HepG2 (cell line): ENCODE data around the gene DAO. TPM values are rescaled to one million over a fixed set of nuclear protein-coding genes. Genes with fewer than 3 reads are reported as not detected.

Source experiments
- ATAC-seq: fragments of 200-7000 bp; cut with Tn5 transposase; 3 replicates; pipeline ENCODE4 v1.9.1; 2020; ENCODE audit warnings: mild to moderate bottlenecking, moderate library complexity
- BruUV-seq: library from RNA; stranded (reverse); fragments of 400-500 nt; replicated peaks from 2 replicates; lab custom pipeline; 2021; lab: Mats Ljungman, UMichigan
- CTCF ChIA-PET: fragments of 300-600 bp; formaldehyde crosslinking; extraction: SDS; loops from one replicate; lab custom pipeline; 2021; ENCODE audit warnings: low total read pairs, inconsistent platforms, low intra/inter-chr PET ratio; lab: Yijun Ruan, JAX
- POLR2A ChIA-PET: fragments of 350-600 bp; sonication (Branson Sonifier 250); formaldehyde crosslinking; loops from one replicate; lab custom pipeline; 2020; ENCODE audit warnings: antibody characterized with exemption, inconsistent platforms; lab: Yijun Ruan, JAX
- DNase-seq: peaks from one replicate; pipeline ENCODE4 v3.0.0-alpha.2; 2015; ENCODE audit warnings: low spot score
- FAIRE-seq: peaks from 3 replicates; lab custom pipeline; 2011; peaks lifted over from hg19 to GRCh38; lab: Jason Lieb, UNC
- H2AFZ ChIP-seq: one replicate; pipeline ENCODE4 v1.6.1; 2011; ENCODE audit warnings: low read length, inconsistent platforms
- H3K27ac ChIP-seq: fragments of 300-600 bp; 3 replicates; pipeline ENCODE4 v1.8.0; 2011; ENCODE audit warnings: mixed run types, mild to moderate bottlenecking, mixed read lengths, low read length, inconsistent platforms; ENCODE audit not compliant: insufficient read depth; ENCODE audit errors: extremely low read length
- H3K27me3 ChIP-seq, 2 experiments: fragments of 200-600 bp in 1 of 2; 2 replicates in 1 of 2; 3 replicates in 1 of 2; pipeline versions ENCODE4 v1.6.0 to v1.8.0; 2011; ENCODE audit warnings: low read length in 2 of 2, mild to moderate bottlenecking in 2 of 2, moderate library complexity in 2 of 2, inconsistent platforms in 1 of 2; ENCODE audit not compliant: insufficient read depth in 2 of 2, control insufficient read depth in 1 of 2
- H3K36me3 ChIP-seq, 2 experiments: fragments of 200-600 bp in 1 of 2; replicated peaks in 1 of 2; 2 replicates in 1 of 2; 3 replicates in 1 of 2; pipeline versions ENCODE4 v1.5.1 to v1.8.0; 2011; ENCODE audit warnings: low read length in 2 of 2, inconsistent platforms in 1 of 2; ENCODE audit not compliant: insufficient read depth in 2 of 2, control insufficient read depth in 1 of 2
- H3K4me1 ChIP-seq: 2 replicates; pipeline ENCODE4 v1.5.1; 2012; ENCODE audit warnings: low read length, inconsistent platforms; ENCODE audit not compliant: insufficient read depth
- H3K4me2 ChIP-seq: 2 replicates; pipeline ENCODE4 v1.6.0; 2011; ENCODE audit warnings: low read depth, low read length, inconsistent platforms
- H3K4me3 ChIP-seq, 3 experiments: fragments of 200-600 bp in 1 of 3; sonication (generic), shearing (Covaris generic) in 1 of 3; replicated peaks in 1 of 3; 2 replicates each; pipeline ENCODE4 v1.5.1; 2011 to 2016; ENCODE audit warnings: low read length in 3 of 3, inconsistent platforms in 2 of 3, low read depth in 2 of 3, mild to moderate bottlenecking in 2 of 3, control low read depth in 1 of 3, mixed read lengths in 1 of 3; ENCODE audit not compliant: insufficient read depth in 1 of 3
- H3K79me2 ChIP-seq: one replicate; pipeline ENCODE4 v1.6.1; 2011; ENCODE audit warnings: low read length, inconsistent platforms; ENCODE audit not compliant: insufficient read depth
- H3K9ac ChIP-seq: 2 replicates; pipeline ENCODE4 v1.6.0; 2011; ENCODE audit warnings: mild to moderate bottlenecking, low read depth, low read length, inconsistent platforms; ENCODE audit not compliant: insufficient read depth
- H3K9me3 ChIP-seq: 2 replicates; pipeline ENCODE4 v1.5.1; 2012; ENCODE audit warnings: mild to moderate bottlenecking, low read length
- H4K20me1 ChIP-seq: 2 replicates; pipeline ENCODE4 v1.6.0; 2011; ENCODE audit warnings: inconsistent platforms, mild to moderate bottlenecking, low read length, moderate library complexity; ENCODE audit not compliant: insufficient read depth
- ATF7 ChIP-seq, 2 experiments: fragments of 450-650 bp in 1 of 2; sonication (generic) in 1 of 2; formaldehyde crosslinking in 1 of 2; IDR thresholded peaks; 2 replicates each; pipeline versions ENCODE4 v1.4.0 to v1.6.1; 2016 to 2020; ENCODE audit warnings: antibody characterized with exemption in 1 of 2, mild to moderate bottlenecking in 1 of 2, missing genetic modification reagents in 1 of 2
- BRCA1 ChIP-seq: sonication (generic); formaldehyde crosslinking; IDR thresholded peaks from 2 replicates; pipeline ENCODE4 v1.4.0; 2020; ENCODE audit warnings: missing genetic modification reagents
- DNMT1 ChIP-seq: sonication (generic); formaldehyde crosslinking; IDR thresholded peaks from 2 replicates; pipeline ENCODE4 v1.5.1; 2020; ENCODE audit warnings: mild to moderate bottlenecking, missing genetic modification reagents
- HES4 ChIP-seq: sonication (generic); formaldehyde crosslinking; IDR thresholded peaks from 2 replicates; pipeline ENCODE4 v1.9.0; 2021; ENCODE audit warnings: mild to moderate bottlenecking, missing genetic modification reagents, borderline replicate concordance
- KDM4B ChIP-seq: sonication (generic); formaldehyde crosslinking; IDR thresholded peaks from 2 replicates; pipeline ENCODE4 v1.4.0; 2020; ENCODE audit warnings: missing genetic modification reagents
- POLR2AphosphoS5 ChIP-seq: IDR thresholded peaks from 2 replicates; pipeline ENCODE4 v1.6.1; 2012; ENCODE audit warnings: low read depth, low read length
- RORA ChIP-seq: sonication (generic); formaldehyde crosslinking; IDR thresholded peaks from 2 replicates; pipeline ENCODE4 v1.5.0; 2020; ENCODE audit warnings: mild to moderate bottlenecking, missing genetic modification reagents, moderate library complexity
- TAF15 ChIP-seq: fragments of 200-400 bp; formaldehyde crosslinking; IDR thresholded peaks from one replicate; pipeline ENCODE4 v1.6.1; 2018; ENCODE audit warnings: mild to moderate bottlenecking, low read depth, low read length; ENCODE audit not compliant: poor library complexity, severe bottlenecking
- TARDBP ChIP-seq: sonication (generic); formaldehyde crosslinking; IDR thresholded peaks from 2 replicates; pipeline ENCODE4 v1.8.0; 2022; ENCODE audit warnings: mild to moderate bottlenecking, missing genetic modification reagents
- ZNF570 ChIP-seq: sonication (generic); formaldehyde crosslinking; IDR thresholded peaks from 2 replicates; pipeline ENCODE4 v1.4.0; 2020; ENCODE audit warnings: mild to moderate bottlenecking, missing genetic modification reagents, borderline replicate concordance
- ZNF629 ChIP-seq: sonication (generic); formaldehyde crosslinking; conservative IDR thresholded peaks from 2 replicates; pipeline ENCODE4 v1.5.0; 2020; ENCODE audit warnings: missing genetic modification reagents
- WGBS: methylation state at CpG from one replicate; pipeline ENCODE4 v1.1.6; 2017; ENCODE audit warnings: low lambda C conversion rate; 5-methylcytosine and 5-hydroxymethylcytosine counted together
- in situ Hi-C: cut with HindIII; loops from 2 replicates; pipeline ENCODE4 v1.10.0; 2017; ENCODE audit warnings: low pct_unique_long_range_greater_than_20kb; ENCODE audit not compliant: extremely low pct_ligation_motif_present
- intact Hi-C: fragments of 100-400 bp; cut with micrococcal nuclease; formaldehyde crosslinking; loops from one replicate; pipeline ENCODE4 v1.10.0; 2022; ENCODE audit not compliant: unreplicated experiment
- polyA plus RNA-seq, 8 experiments: library from polyadenylated mRNA; depleted of rRNA in 3 of 8; stranded (reverse) in 7 of 8; unstranded in 1 of 8; fragments of >200 nt; fragmentation: Illumina TruSeq in 4 of 8; extraction: Trizol in 4 of 8; gene quantifications; 2 replicates each; pipeline versions ENCODE4 v1.2.1 to v1.2.3, GENCODE V29; 2011 to 2016; ENCODE audit warnings: low read depth in 4 of 8, missing spikeins in 1 of 8, mixed read lengths in 1 of 8; ENCODE audit not compliant: insufficient read depth in 1 of 8
- total RNA-seq, 5 experiments: library from RNA; depleted of rRNA; stranded (reverse); fragments of >200 nt; fragmentation: Illumina TruSeq; extraction: Trizol; gene quantifications; 2 replicates each; pipeline ENCODE4 v1.2.3, GENCODE V29; 2016; ENCODE audit warnings: low read depth in 1 of 5

The DAO gene
- total and polyA plus RNA-seq, 2 of the 13 experiments (the other 11 are each of a cell fraction or from before 2014, with no cell fraction given) = 0.34 to 0.82 TPM

- H3K36me3 ChIP-seq = no peaks in the 10 kb centered on the region
- ATAC-seq = no peak
- TF ChIP-seq TARDBP (no peak), ZNF629 (CRISPR knock-in tag) (no peak), KDM4B (CRISPR knock-in tag) (no peak), BRCA1 (CRISPR knock-in tag) (no peak), HES4 (CRISPR knock-in tag) (no peak), RORA (CRISPR knock-in tag) (no peak), TAF15 (no peak), ZNF570 (no peak), ATF7 (IDR thresholded peaks at IDR 0.05) (no peak), ATF7 (CRISPR knock-in tag; IDR thresholded peaks at IDR 0.05) (no peak), DNMT1 (CRISPR knock-in tag) (no peak), POLR2AphosphoS5 (no peak)
- no peak overlapping the region for H3K4me2 ChIP-seq
- H3K27ac ChIP-seq = no peak overlapping the region
- CTCF ChIA-PET = no interaction called here
- H2AFZ ChIP-seq = no peak overlapping the region
- H3K9ac ChIP-seq = no peak overlapping the region
- no peaks in the 10 kb centered on the region for H3K27me3 ChIP-seq
- POLR2A ChIA-PET = no interaction called here
- no peak for FAIRE-seq
- in situ Hi-C loops (loop anchor here (10.0 kb wide), 1 partner anchor 207 kb away; the partner anchor contains the start of genes ALKBH2 and UNG), intact Hi-C loops (no loop called here)
- H3K79me2 ChIP-seq = no peaks in the 10 kb centered on the region
- H3K4me1 ChIP-seq = no peaks in the 10 kb centered on the region
- no peaks in the 10 kb centered on the region for H4K20me1 ChIP-seq
- no TSS peak for BruUV-seq
- 48% methylated on average over 5 of the region's 6 CpGs for WGBS
- no peak for DNase-seq
- H3K9me3 ChIP-seq = peaks cover 9% of the 10 kb centered on the region; the same call in 1 of the 2 replicates
- no peak overlapping the region for H3K4me3 ChIP-seq
These were observed 8.1 kb downstream of the DAO start for GRCh38 chr12:108888031-108888430.
